GM18499 (cell line): ENCODE results near the gene TMEM175.

Experiments
- ATAC-seq: cut with Tn5 transposase; IDR thresholded peaks from one replicate; pipeline ENCODE4 v1.9.1; 2021; ENCODE audit warnings: moderate number of reproducible peaks; ENCODE audit not compliant: insufficient read depth, unreplicated experiment

Gene TMEM175

GRCh38 chr4:898123-898522 is 34.1 kb upstream of the TMEM175 start:
- ATAC-seq, result no peak

DNA sequence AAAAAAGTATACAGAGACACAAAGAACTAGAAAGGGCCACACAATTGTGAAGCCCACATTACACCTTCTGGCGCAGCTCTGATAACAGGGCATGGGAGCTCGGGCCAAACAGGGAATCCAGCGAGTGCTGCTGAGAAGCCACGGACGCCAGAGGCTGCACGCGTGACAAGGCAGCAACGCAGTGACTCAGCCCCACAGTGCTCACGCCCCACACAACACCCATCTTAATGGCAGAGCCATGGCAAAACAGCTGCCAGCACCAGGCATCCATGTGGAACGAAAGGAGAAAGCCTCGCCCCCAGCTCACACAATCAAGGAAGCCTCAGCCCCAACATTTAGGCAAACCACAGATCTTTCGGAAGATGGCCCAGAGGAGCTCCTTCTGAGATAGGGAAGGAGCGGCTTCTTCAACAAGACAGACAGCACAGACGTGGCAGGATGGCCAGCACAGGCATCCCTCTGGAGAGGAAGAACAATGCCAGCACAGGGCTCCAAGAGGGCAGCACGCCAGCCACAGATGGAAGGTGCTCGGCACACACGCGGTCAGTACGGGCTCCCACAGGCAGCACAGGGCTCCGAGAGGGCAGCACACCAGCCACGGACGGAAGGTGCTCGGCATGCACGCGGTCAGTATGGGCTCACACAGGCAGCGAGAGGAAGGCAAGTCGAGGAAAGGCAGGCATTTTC is 33.2 kb upstream of the TMEM175 start:
- ATAC-seq, result no peak

- ATAC-seq, result no peak
These were observed 32.7 kb upstream of the TMEM175 start for GRCh38 chr4:899556-899906.

DNA sequence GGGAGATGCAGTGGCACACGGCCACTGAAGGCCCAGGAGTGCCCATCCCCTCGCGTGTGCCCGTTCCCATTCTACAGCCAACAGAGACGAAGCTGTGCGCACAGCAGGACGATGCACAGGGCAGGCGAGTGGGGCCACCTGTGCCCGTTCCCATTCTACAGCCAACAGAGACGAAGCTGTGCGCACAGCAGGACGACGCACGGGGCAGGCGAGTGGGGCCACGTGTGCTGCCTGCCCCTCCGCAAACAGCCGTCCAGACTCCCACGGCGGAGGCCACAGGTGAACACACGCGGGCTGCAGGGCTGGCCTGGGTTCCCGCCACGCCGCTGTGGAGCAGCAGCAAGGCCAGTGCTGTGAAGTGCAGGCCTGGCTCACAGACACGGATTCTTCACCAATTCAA is 32.2 kb upstream of the TMEM175 start:
- ATAC-seq, result no peak

DNA sequence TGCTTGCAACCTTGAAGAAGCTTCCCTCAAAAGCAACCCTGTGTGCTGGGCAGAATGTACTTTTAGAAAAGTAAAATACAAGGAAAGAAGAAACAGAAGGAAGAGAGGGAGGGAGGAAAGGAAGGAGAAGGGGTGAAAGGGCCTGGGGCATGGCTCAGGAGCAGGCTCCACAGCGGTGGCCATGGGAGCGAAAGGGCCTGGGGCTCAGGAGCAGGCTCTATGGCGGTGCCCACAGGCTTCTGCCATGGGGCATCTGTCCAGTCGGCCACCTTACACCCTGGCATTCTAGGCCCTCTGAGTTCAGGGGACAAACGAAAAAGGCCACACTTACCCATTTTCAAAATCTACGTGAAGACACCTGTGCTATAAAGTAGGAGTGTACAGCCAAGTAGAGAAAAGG is 31.5 kb upstream of the TMEM175 start:
- ATAC-seq, result no peak

- ATAC-seq, result no peak
These were observed 30.9 kb upstream of the TMEM175 start for GRCh38 chr4:901192-901910.

DNA sequence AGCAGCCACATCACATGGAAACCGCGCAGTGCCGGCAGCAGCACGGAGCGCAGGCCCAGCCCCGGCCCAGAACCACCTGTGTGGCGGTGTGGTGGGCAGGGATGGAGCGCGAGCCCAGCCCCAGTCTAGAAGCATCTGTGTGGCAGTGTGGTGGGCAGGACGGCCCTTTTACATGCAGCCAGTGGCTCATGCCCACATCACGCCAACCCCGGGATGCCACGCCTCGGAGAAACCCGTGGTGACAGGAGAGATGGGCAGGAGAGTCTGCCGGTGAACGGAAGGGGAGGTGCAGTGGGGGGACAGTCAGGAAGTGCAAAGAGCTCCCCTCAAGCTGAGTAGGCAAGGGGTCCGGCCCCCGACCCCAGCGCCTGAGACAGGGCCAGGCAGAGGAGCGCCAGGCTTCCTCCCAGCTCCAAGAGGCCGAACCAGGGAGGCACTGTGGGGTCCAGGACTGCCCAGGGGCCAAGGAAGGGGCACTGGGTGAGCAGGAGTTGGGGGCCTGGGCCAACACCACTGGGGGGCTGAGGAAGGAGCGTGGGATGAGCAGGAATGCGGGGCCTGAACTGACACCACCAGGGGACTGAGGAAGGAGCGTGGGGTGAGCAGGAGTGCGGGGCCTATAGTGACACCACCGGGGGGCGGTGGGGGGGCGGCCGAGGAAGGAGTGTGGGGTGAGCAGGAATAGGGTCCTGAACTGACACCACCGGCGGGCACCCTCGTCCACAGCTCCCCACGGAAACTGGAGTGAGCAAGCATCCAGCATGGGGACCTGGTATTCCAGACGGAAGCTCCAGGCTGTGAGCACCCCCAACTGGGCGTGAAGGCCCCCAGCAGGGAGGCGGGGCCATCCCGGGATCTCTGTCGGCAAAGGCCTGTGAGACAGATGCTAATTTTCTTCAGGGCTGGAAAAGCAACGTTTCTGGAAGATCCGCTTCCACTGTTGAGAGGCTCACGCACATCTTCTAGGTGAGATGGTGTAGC is 28.9 kb upstream of the TMEM175 start:
- no peak for ATAC-seq

DNA sequence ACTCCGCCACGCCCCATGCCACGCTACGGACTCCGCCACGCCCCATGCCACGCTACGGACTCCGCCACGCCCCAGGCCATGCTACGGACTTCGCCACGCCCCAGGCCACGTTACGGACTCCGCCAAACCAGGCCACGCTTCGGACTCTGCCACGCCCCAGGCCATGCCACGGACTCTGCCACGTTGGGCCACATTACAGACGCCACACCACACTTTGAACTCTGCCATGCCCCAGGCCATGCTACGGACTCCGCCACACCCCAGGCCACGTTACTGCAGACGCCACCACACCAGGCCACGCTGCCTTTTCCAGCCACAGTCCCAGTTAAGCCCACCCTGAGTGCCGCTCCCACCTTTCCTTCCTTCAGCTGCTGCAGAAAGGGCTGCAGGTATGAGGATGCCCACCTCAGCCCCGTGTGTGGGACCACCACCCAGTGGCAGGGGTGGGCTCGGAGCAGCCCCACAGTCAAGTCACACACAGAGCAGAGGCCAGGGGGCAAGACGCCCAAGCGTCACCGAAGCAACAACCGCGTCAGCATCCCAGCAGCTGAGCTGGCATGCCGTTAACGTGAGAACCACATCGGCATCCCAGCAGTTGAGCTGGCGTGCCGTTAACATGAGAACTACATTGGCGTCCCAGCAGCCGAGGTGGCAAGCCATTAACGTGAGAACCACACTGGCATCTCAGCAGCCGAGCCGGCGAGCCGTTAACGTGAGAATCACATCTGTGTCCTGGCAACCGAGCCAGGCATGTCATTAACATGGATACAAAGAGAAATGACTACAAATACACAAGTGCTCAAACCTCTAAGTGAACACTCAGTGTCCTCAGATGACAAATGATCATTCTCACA is 26.5 kb upstream of the TMEM175 start:
- ATAC-seq, result no peak

GRCh38 chr4:906339-907102 is 25.7 kb upstream of the TMEM175 start:
- no peak for ATAC-seq

- ATAC-seq, result no peak
These were observed 25.2 kb upstream of the TMEM175 start for GRCh38 chr4:907103-907400.

- no peak for ATAC-seq
These were observed 24.4 kb upstream of the TMEM175 start for GRCh38 chr4:907691-908425.

GRCh38 chr4:909131-909571 is 23.1 kb upstream of the TMEM175 start:
- ATAC-seq, result no peak

GRCh38 chr4:909821-910220 is 22.4 kb upstream of the TMEM175 start:
- ATAC-seq, result no peak

- ATAC-seq, result no peak
These were observed 21.7 kb upstream of the TMEM175 start for GRCh38 chr4:910366-911091.

GRCh38 chr4:911221-911751 is 21.0 kb upstream of the TMEM175 start:
- no peak for ATAC-seq

- ATAC-seq, result no peak
These were observed 20.3 kb upstream of the TMEM175 start for GRCh38 chr4:911871-912490.

- ATAC-seq, result no peak
These were observed 19.5 kb upstream of the TMEM175 start for GRCh38 chr4:912548-913279.
